ENCODE data around the gene CNTNAP2. TPM values are rescaled to one million over a fixed set of nuclear protein-coding genes. Genes with fewer than 3 reads are reported as not detected.
"Not testable (repeated sequence)": the region's sequence is repeated elsewhere in the genome, so short reads cannot be mapped to it uniquely, and the experiment has no call there.

CNTNAP2 gene
- total RNA-seq, 1 donor from 2014 or later = not detected

- intact Hi-C loops (cut with micrococcal nuclease) = no loop called here
Measured at GRCh38 chr7:148275359-148275890, 2158.8 kb downstream of the CNTNAP2 start.

DNA sequence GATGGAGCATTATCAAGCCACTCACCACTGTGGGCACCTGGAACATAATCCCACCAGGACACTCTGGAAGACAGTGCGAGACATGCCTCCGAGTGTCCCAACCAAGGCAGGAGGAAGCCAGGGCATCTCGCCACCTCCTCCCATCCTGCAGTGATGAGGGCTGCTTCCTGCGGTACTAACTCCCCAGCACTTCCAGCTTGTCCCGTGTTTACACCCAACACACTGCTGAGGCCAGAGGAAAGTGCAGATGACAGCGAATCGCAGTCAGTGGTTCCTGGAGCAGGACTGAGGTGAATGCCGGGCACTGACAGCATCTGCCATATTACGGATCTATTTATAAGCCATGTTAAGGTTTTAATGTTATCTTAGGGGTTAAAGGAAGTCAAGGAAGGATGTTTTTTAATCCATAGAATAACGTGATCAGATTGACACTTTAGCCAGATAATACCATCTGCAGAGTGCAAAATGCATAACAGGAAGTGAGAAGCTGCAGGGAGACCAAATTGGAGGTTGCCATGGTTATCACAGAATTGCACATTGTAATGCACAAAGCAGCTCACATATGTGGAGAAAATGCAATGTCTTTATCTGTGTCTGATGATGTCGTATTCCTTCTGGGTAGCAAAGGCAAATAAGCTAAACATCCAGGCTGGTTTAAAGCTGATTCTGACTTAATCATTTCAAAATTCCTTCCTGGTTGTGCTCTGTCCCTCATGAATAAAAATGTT is 2159.9 kb downstream of the CNTNAP2 start:
- intact Hi-C loops (cut with micrococcal nuclease) = no loop called here

DNA sequence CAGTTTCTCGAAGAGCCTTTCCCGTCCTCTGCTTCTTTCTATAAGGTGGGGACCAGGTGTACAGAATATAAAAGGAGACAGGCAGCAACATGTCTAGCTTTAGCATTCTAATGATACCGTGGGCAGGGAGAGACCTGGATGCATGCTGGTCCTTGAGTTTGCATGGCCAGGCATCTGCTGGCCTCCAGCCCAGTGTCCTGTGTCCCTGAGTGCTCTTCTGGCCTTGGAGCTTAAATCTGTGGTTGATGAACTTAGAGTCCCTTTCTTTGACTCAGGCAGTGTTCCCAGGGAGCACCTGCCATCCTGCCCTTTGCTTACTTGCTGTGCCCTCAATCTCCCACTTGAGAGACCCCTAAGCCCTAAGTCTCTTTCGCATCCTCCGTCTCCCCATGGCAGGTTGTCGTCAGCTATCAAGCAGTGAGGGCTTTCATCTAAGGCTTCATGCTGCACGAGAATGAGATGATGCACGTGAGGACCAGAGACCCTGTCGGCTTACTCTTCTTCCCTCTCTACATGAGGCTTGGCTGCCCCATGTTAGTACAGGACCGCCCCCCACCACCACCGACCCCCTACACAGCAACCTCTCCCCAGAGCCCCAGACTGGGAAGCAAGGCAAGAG is 2160.6 kb downstream of the CNTNAP2 start:
- intact Hi-C loops (cut with micrococcal nuclease) = no loop called here

DNA sequence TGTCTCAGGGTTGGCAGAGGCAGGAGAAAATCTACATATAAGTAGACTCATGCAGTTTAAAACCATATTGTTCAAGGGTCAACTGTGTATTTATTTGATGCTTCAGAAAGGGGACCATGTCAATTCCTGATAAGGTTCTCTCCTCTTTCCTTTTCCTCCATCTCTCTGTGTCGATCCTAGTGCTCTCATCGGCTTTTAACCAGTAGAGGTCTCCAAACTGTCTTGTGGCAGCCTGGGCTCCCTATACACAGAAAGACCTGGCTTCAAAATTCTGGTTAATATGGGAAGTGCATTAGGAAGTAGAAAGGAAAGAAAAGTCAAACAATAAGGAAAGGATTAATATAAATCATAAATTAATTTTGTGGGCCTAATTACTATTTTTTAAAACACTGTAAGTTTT is 2169.5 kb downstream of the CNTNAP2 start:
- intact Hi-C loops (cut with micrococcal nuclease) = no loop called here

- intact Hi-C loops (cut with micrococcal nuclease) = no loop called here
Measured at GRCh38 chr7:148287538-148287937, 2170.9 kb downstream of the CNTNAP2 start.

GRCh38 chr7:148288592-148289151 is 2172.1 kb downstream of the CNTNAP2 start:
- intact Hi-C loops (cut with micrococcal nuclease) = no loop called here

DNA sequence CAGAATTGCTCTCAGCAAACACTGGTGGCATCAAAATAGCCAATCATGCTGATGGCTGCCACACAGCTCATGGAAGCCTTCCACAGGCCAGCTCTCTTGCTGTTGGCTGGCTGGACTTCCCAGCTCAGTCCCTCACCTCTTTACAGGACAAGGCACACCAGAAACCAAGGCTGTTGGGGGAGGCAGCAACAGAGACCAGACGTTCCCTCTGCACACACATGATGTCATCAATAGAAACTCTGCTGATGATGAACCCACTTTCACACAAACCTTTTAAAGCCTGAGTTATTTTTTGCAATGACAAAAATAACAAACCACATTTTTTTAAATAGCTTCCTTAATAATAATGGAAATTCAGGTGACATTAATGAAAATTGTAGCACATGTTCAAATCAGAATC is 2173.0 kb downstream of the CNTNAP2 start:
- intact Hi-C loops (cut with micrococcal nuclease) = no loop called here

DNA sequence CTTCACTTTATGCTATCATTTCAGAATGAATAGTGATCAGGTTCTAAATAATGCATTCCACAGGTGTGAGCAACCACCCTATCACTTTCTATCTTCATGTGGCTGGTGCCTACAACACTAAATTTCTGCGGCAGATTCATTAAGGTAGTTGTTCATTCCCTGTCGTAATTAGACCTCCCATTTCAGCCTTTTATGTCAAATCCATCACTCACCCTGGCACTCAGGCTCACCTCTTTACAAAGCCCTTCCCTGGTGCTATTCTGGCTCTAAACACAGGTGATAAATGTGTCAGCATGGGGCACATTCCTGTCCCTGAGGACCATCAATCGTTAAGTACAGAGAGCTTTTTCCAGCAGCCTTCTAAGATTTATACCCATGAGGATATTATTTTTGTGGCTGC is 2173.9 kb downstream of the CNTNAP2 start:
- intact Hi-C loops (cut with micrococcal nuclease) = no loop called here

DNA sequence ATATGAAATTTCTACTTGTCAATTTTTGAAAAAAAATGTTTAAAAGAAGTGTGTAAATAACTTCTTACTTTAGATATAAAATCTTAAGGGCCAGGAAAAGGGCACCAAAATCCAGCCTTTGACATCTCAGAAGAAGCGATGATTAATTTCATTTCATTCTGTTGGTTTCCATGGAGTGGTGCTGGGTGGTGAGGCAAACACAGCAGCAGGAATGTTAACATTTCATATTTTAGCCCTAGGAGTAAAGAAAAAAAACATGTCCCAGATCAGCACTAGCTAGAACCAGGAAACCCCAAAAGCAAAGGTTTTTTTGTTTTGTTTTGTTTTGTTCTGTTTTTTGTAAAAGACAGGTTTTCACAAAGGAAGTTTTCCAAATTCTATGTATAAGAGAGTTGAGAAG is 2175.2 kb downstream of the CNTNAP2 start:
- intact Hi-C loops (cut with micrococcal nuclease) = no loop called here

GRCh38 chr7:148296994-148297644 is 2180.5 kb downstream of the CNTNAP2 start:
- intact Hi-C loops (cut with micrococcal nuclease) = no loop called here

- intact Hi-C loops (cut with micrococcal nuclease) = not testable (repeated sequence)
Measured at GRCh38 chr7:148298768-148299167, 2182.2 kb downstream of the CNTNAP2 start.

- intact Hi-C loops (cut with micrococcal nuclease) = no loop called here
Measured at GRCh38 chr7:148299350-148300276, 2183.0 kb downstream of the CNTNAP2 start.

DNA sequence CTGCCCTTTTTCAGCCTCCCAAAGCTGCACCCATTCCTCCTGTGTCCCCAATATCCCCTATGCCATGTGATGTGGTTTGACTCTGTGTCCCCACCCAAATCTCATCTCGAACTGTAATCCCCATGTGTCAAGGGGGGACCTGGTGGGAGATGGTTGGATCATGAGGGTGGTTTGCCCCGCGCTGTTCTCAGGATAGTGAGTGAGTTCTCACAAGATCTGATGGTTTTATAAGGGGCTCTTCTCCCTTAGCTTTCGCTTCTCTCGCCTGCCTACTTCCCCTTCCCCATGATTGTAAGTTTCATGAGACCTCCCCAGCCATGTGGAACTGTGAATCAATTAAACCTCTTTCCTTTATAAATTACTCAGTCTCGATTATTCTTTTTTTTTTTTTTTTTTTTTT is 2185.8 kb downstream of the CNTNAP2 start:
- intact Hi-C loops (cut with micrococcal nuclease) = not testable (repeated sequence)

GRCh38 chr7:148303295-148304082 is 2186.9 kb downstream of the CNTNAP2 start:
- intact Hi-C loops (cut with micrococcal nuclease) = no loop called here

- intact Hi-C loops (cut with micrococcal nuclease) = no loop called here
Measured at GRCh38 chr7:148304083-148304335, 2187.4 kb downstream of the CNTNAP2 start.

DNA sequence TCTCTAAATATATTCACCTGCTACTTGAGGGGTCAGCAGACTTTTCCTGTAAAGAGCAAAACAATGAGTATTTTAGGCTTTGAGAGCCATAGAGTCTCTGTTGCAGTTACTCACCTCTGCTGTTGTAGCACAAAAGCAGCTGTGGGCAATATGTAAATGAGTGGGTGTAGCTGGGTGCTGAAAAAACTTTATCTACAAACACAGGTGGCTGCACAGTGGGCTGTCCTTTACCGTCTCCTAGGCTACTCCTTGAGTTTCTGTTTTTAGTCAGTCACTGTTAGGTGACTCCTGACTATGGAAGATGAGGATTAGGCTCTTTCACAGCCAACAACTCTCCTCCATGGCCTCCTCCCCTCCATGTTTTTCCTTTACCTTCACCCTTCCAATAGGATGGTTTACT is 2187.9 kb downstream of the CNTNAP2 start:
- intact Hi-C loops (cut with micrococcal nuclease) = no loop called here

- intact Hi-C loops (cut with micrococcal nuclease) = no loop called here
Measured at GRCh38 chr7:148306759-148307158, 2190.2 kb downstream of the CNTNAP2 start.

DNA sequence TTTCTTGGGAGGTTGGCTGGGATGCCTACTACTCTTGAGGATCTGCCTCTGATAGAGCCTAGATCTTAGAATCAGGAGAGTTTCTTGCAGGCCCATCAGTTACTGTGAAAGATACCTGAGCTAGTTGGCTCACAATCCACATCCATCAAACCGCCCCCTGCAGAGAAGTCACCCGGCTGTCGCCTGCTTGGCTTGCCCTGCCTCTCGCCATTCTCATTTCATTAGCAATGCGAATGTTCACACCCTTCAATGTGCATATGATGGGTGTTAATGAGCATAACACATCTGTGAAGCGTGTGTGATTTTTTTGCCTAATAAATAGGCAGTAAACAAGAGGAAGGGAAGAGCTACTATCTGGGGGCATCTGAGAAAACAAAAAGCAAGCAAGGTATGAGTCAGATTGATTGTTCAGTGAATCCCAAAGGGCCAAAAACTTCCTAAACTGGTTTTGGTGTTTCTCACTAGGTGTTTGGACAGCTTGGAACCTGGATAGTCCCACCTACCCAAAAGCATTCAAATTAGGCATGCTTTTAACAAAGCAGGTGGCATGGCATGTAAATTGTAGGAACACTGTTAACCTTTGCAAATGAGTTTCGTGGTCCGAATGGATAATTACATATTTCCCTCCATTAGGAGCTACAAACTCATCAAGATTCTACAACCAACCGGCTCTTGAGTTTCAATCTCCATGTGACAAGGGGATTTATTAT is 2201.7 kb downstream of the CNTNAP2 start:
- intact Hi-C loops (cut with micrococcal nuclease) = no loop called here

GRCh38 chr7:148318838-148319237 is 2202.2 kb downstream of the CNTNAP2 start:
- intact Hi-C loops (cut with micrococcal nuclease) = no loop called here

- intact Hi-C loops (cut with micrococcal nuclease) = no loop called here
Measured at GRCh38 chr7:148319316-148319808, 2202.8 kb downstream of the CNTNAP2 start.
